NOMO-1 treated with dmso at 0.1 percent for 144 hours (cell line): ENCODE measurements around the gene OOSP1.
"Not testable (repeated sequence)": the region's sequence is repeated elsewhere in the genome, so short reads cannot be mapped to it uniquely, and the experiment has no call there.

Experiments used
- DNase-seq: peaks from one replicate; lab custom pipeline; 2025; ENCODE audit not compliant: unreplicated experiment; lab: John Stamatoyannopoulos, UW

OOSP1 gene

DNA sequence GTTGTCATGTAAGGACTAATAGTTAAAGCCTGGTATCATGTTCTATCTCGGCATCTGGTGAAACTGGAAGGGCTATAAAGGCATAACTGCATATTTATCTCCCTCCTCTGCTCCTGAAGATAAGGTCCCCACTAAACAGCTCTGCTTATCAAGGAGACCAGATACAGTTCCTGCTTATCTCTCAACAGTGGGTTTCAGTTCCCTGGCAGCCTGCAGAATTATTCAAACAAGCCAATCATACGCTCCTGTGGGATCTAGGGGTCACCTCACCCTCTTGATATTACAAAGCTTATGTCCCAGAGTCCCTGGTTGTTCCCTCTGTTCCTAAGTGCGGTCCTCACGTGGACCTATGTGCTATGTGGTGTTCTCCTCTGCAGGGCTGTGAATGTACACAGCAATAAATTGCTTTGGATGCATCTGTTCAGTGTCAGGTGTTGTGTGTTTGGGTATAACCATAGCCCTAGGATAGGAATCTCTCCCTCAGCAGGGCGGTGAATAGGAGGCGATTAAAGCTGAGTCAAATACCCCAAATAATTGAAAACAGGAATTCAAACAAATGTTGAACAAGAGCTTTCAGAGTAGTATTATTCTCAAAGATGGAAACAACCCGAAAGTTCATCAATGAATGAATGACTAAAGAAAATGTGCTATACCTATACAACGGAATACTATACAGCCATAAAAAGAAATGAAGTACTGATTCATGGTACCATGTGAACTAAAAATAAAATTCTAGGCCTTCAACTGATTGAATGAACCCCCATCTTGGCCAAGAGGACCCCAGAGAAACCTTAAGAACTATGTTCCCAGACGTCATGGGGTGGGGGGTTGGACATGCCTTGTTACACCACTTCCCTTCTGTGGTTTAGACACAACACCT is 22.5 kb downstream of the OOSP1 start:
- DNase-seq: no peak

DNA sequence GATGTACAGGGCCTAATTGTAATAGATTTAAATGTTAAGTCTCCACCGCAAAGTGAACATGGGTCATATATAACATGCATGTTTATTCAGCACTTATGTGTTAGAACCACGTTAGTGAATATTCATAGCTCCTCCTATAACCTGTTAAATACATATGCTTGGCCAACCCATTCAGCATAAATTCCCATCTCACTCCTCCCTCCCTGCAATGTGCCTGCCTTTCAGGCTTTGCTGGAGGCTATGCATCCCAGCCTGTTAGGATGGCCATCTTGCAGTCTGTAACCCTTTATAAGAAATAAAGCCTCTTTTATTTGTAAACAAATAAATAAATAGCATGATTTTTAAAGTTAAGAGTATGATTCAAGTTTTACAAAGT is 23.9 kb downstream of the OOSP1 start:
- DNase-seq: no peak

DNA sequence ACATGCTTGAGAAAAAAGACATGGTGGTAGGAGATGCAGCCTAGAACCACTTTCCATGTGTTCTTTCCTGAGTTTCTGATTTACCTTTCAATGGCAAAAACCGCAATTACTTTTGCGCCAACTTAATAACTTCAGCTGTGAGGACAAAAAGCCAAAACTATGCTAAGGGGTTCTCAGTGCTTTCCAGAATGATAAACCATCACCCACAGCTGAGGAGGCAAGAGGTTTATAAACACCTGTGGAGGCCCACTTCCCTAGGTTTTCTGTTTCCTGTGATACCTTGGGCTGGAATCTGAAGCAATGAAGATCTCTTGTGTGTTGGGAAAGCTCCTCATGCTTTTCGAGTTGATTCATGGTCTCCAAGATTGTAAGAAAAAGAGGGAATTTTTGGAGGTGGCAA is 25.5 kb downstream of the OOSP1 start, which contains the start of gene OOSP4A:
TSS of gene OOSP4A (plus strand) at position 301 of the 400 bp plus-strand sequence. CDS start at position 301, 0 bp downstream.
- DNase-seq: no peak

DNA sequence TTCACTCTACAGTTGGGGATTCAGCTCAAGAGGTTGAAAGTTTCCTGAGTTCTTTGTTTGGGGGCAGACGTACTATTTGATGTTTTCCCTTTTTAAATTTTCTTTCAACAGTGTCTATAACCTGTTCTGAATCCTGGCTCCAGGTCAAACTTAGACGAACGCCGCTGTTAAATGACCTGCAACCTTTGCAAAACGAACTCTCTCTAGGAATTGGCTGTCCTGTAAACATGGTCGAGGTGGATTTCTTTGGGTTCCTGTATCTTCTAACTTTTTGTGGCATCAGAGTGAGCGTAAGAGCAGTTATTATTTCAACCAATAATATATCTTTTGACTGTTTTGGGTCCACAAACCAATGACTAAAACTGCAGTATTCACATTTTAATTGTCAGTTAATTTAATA is 27.2 kb downstream of the OOSP1 start:
- DNase-seq: no peak

DNA sequence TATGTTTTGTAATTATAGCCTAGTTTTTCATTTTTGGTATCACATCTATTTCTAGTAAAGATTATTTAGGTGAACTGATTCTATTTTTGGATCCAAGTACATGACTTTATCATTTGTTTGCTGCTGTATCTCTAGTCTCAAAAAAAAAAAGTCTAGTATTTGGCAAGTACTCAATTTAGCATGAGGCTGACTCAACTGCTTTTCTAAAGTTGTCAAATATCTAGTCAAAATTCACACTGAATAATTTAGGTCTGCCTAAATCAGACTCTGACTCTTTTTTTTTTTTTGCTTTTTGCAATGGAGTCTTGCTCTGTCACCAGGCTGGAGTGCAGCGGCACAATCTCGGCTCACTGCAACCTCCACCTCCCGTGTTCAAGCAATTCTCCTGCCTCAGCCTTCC is 28.0 kb downstream of the OOSP1 start:
- no peak for DNase-seq

DNA sequence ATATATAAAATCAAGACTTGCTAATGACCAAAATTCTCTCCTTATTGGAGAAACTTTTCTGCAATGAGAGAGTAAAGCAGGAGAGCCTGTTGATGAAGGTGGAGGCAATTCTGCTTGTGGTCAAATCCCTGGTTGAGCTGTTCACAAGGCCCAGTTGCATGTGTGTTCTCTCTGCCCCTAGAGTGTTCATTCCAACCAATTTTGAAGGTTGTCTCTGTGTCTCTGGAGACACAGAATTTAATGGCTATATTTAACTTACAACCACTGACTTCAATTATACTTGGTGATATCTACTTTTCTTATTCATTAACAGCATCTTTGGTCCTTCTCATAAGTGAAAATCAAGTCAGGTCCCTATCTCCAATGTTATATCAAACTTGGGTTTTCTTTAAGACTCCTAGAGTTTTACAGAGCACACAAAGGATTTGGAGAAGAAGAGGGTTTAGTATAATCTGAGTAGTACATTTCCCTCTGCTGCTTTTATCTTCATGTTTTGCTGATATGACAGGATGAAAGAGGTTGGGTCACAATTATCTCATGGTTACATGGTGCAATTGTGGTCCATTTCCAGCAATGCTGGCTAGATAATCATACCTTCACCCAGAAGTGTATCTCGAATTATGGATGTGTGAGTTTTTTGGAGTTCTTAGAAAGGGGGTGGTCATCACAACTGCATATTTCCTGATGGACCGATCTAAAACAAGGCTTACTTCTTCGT is 29.6 kb downstream of the OOSP1 start:
- no peak for DNase-seq

DNA sequence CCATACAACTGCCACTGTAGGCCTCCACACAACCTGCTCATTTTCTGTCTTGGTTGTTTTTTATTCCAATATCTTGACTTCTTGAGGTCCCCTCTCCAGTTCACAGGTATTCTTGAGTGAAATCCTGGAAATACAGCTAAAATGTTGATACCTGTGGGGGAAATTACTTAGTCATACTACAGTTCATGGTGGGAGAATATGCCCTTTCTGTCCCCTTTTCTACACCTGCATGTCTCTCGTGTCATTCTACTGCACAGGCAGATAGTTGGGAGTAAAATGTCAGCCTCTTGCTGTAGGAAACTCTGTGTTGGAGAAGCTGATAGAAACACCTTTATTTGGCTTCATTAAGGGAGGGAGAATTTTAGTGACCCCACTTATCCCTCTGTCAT is 30.2 kb downstream of the OOSP1 start:
- no peak for DNase-seq

DNA sequence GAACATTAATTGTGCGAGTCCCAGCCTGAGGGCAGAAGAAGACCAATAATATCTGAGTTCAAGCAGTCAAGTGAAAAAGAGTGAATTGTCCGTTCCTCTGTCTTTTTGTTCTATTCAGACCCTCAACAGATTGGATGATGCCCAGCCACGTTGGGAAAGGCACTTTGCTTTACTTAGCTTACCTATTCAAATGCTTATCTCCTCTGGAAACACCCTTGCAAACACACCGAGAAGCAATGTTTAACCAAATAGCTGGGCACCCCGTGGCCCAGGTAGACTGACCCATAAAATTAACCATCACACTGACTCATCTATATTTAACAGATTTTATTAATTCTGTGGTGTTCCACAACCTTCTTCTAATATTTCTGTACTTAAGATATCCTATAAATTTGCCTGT is 34.9 kb downstream of the OOSP1 start:
- no peak for DNase-seq

DNA sequence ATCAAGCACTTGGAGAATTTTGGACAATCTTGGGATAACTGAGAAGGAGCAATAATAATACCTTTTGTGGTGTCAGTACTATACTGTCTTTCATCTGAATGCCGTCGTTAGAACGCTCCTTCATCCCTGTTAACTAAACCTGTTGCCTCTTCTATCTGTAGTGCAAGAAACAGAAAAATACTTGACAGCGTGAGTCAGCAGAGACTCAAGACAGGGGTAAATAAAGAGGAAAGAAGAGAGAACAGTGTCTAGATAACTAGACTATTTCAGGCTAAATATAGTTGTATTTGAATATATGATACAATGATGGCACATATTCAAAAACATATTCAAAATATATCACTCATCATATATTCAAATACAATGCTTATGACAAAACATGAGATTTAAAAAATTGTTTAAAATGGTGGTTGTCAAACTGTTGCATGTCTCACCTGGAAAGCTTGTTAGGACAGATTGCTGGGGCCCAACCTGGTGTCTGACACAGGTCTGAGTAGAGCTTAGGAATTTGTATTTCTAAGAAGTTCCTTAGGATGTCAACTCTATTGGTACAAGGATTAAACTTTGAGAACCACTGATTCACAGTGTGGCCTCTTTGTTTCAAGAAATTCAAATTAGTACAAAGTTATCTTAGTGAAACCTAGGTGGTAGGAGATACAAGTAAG is 43.0 kb downstream of the OOSP1 start:
- DNase-seq: no peak

DNA sequence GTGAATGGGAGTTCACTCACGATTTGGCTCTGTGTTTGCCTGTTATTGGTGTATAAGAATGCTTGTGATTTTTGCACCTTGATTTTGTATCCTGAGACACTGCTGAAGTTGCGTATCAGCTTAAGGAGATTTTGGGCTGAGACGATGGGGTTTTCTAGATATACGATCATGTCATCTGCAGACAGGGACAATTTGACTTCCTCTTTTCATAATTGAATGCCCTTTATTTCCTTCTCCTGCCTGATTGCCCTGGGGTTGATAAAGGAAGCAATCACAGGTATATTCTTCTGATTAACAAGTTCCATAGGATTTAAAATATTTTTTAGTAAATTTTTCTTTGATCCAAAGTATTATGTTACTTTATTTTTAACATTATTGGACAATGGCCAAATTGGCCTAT is 43.8 kb downstream of the OOSP1 start:
- not testable (repeated sequence) for DNase-seq

DNA sequence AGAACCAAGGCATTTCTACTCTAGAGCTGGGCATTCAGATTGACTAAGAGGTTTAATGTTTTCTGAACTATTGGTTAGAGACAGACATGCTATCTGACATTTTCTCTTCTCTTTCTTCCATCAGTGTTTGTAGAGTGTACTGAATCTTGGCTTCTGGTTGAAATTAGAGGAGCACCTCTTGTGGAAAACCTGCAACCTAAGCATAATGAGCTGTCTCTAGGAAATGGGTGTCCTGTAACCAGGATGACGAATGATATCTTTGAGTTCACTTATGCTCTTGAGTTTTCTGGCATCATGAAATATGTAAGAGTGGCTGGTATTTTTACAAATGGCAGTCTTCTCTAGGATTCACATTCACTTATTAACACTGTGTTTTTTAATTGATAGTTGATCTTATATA is 45.0 kb downstream of the OOSP1 start:
- no peak for DNase-seq

DNA sequence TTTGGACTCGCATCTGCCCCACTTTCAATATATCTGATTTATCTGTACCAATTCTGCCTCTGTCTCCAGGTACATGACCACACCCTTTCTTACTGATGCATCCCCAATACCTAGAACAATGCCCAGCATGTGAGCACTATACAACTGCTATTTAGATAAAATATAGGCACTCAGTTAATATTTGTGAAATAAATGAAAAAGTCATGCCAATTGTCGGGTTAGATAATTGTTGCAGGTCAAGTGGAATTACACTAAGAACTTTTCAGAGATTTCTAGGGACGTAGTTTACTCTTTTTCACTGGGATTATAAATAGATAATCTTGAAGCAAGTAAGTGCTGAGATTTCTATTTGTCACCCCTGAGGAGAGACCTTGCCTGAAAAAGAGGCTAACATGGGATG is 46.1 kb downstream of the OOSP1 start:
- DNase-seq: no peak

DNA sequence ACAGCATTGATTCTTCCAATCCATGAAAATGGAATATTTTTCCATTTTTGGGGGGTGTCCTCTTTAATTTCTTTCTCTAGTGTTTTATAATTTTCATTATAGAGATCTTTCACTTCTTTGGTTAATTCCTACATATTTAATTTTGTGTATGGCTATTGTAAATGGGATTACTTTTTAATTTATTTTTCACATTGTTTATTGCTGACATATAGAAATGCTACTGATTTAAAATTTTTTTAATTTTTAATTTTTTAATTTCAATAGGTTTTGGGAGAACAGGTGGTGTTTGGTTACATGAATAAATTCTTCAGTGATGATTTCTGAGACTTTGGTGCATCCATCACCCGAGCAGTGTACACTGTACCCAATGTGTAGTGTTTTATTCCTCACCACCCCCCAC is 52.2 kb downstream of the OOSP1 start:
- DNase-seq: no peak

DNA sequence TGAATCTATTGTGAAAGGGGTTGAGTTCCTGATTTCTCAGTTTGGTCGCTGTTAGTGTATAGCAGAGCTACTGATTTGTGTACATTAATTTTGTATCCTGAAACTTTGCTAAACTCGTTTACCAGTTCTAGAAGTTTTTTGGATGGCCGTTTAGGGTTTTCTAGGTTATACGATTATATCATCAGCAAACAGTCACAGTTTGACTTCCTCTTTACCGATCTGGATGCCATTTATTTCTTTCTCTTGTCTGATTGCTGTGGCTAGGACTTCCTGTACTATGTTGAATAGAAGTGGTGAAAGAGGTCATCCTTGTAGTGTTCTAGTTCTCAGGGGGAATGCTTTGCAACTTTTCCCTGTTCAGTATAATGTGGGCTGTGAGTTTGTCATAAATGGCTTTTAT is 54.2 kb downstream of the OOSP1 start:
- no peak for DNase-seq

DNA sequence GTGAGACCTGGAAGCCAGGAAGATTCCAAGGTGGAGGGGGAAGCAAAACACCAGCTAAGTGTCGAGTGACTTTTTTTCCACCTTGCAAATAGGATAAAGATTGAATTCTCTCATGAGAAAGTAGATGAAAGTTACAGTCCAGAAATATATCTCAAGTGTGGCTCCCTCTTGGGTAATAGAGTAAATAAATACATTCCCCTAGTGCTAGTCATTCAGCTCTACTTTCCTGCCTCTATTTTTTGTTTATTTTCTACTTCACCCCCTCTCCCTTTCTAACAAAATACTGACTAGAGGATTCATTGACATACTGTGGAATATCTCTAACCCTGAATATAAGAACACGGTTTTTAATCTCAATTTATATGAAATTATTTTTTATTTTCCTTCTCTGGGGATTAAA is 59.6 kb downstream of the OOSP1 start:
- DNase-seq: no peak

DNA sequence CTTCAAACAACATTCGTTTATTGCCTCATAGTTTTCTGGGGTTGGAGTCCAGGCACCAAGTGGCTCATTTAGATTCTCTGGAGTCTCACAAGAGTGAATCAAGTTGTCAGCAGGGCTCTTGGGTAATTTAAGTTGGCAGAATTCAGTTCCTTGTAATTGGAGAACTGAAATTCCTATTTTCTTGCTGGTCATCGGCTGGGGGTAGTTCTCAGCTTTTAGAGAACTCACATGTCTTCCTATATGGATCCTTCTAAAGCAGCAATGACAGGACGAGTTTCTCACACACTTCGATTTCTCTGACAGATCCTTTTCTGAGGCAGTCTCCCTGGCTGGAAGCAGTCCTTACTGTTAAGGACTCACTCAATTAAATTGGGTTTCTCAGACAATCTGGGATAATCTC is 61.5 kb downstream of the OOSP1 start:
- no peak for DNase-seq

DNA sequence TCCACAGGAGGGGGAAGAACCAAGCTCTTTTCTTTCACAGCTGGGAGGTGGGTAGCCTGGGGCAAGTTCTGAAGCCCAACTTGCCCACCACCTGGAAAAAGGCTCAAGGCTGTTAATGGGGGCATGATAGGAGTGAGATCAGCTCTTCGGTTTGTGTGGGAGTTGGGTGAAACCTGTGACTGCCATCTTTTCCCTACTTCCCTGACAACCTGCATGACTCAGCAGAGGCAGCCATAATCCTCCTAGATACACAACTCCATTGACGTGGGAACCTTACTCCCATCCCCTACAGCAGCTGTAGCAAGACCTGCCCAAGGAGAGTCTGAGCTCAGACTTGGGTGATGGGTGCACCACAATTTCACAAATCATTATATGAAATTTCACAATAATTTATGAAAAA is 65.5 kb downstream of the OOSP1 start:
- no peak for DNase-seq

DNA sequence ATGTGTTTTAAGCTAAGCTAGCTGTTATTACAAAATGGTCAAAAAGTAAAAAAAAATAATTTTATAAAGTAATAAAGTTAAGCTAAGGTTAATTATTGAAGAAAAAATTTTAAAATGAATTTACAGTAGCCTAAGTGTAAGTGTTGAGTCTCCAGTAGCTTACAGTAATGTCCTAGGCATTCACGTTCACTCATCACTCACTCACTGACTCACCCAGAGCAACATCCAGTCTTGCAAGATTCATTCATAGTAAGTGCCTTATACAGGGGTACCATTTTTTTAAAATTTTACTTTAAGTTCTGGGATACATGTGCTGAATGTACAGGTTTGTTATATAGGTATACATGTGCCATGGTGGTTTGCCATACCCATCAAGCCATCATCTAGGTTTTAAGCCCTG is 67.1 kb downstream of the OOSP1 start:
- no peak for DNase-seq
